Left lung (tissue), 10 donors: ENCODE measurements around the gene DPCD. TPM values are rescaled to one million over a fixed set of nuclear protein-coding genes. Genes with fewer than 3 reads are reported as not detected.

ENCODE experiments used
- ATAC-seq: fragments of 200-7000 bp; cut with Tn5 transposase; one replicate; pipeline ENCODE4 v1.9.1; 2020; ENCODE audit warnings: moderate library complexity
- DNase-seq, 4 donors: peaks; one replicate each; pipeline ENCODE4 v3.0.0-alpha.2; 2013 to 2020
- H3K27ac ChIP-seq, 2 donors: fragments of 200-600 bp; sonication (generic) in 1 of 2; one replicate each; pipeline versions ENCODE4 v1.5.0 to v1.8.0; 2020 to 2021
- H3K27me3 ChIP-seq, 2 donors: fragments of 200-600 bp; sonication (generic) in 1 of 2; one replicate each; pipeline versions ENCODE4 v1.5.0 to v1.8.0; 2020 to 2021
- H3K36me3 ChIP-seq, 2 donors: fragments of 200-600 bp; sonication (generic) in 1 of 2; one replicate each; pipeline versions ENCODE4 v1.5.0 to v1.8.0; 2020 to 2021
- H3K4me1 ChIP-seq, 2 donors: fragments of 200-600 bp; one replicate each; pipeline ENCODE4 v1.8.0; 2021
- H3K4me3 ChIP-seq, 2 donors: fragments of 200-600 bp; sonication (generic) in 1 of 2; one replicate each; pipeline versions ENCODE4 v1.5.0 to v1.8.0; 2020 to 2021; ENCODE audit warnings: mild to moderate bottlenecking in 1 of 2
- H3K9me3 ChIP-seq, 2 donors: fragments of 200-600 bp; sonication (generic) in 1 of 2; one replicate each; pipeline versions ENCODE4 v1.5.0 to v1.8.0; 2020 to 2021
- CTCF ChIP-seq, 2 donors: fragments of 200-600 bp; sonication (generic) in 1 of 2; IDR thresholded peaks; one replicate each; pipeline versions ENCODE4 v1.5.0 to v1.8.0; 2021; ENCODE audit warnings: antibody characterized with exemption in 2 of 2
- intact Hi-C, 2 donors: fragments of 100-400 bp; cut with DNase I; formaldehyde crosslinking; loops; one replicate each; pipeline versions ENCODE4 v1.11.2 to v1.14.2; 2022
- polyA plus RNA-seq, 6 donors: library from polyadenylated mRNA; unstranded; fragments of 120-200 nt; gene quantifications; one replicate each; pipeline ENCODE4 v1.2.1, GENCODE V29; 2013; ENCODE audit not compliant: insufficient read length in 6 of 6
- total RNA-seq, 2 donors: library from RNA; stranded (reverse); fragmentation: NEBNext Ultra II Directional; extraction: Animal tissue kit (Norgen Biotek cat#: 25700); gene quantifications; one replicate each; pipeline ENCODE4 v1.2.1, GENCODE V29; 2021
- donor health status: DM: no; HTN: yes; CAD: no.
- donor health status: DM: no; HTN: no; CAD: no.

The DPCD gene
- total and polyA plus RNA-seq, 8 donors: 13.5 to 36.1 (median 31.7) TPM

GRCh38 chr10:101611096-101611905 lies 23.2 kb downstream of the DPCD start:
- Histone ChIP-seq H3K9me3 (no peaks in the 10 kb centered on the region), H3K36me3 (peaks cover 0 to 66% of the 10 kb centered on the region in 2 donors)
- ATAC-seq: peak; percentile 14

GRCh38 chr10:101612086-101612485 lies 24.0 kb downstream of the DPCD start:
- DNase-seq (no peak), ATAC-seq (no peak)
- TF ChIP-seq CTCF (IDR thresholded peaks at IDR 0.05): no peak
- Histone ChIP-seq H3K27me3 (no peaks in the 10 kb centered on the region), H3K36me3 (peaks cover 0 to 65% of the 10 kb centered on the region in 2 donors), H3K4me3 (no peak overlapping the region), H3K4me1 (no peaks in the 10 kb centered on the region), H3K9me3 (no peaks in the 10 kb centered on the region), H3K27ac (no peak overlapping the region)
- intact Hi-C loops: no loop called here

More at GRCh38 chr10:101611096-101611905, 23.2 kb downstream of the DPCD start:
- intact Hi-C loops: no loop called here
- Histone ChIP-seq H3K4me1 (no peaks in the 10 kb centered on the region), H3K27ac (no peak overlapping the region), H3K27me3 (no peaks in the 10 kb centered on the region), H3K4me3 (no peak overlapping the region)
- DNase-seq: no peak
- no peak for TF ChIP-seq CTCF (IDR thresholded peaks at IDR 0.05)

DNA sequence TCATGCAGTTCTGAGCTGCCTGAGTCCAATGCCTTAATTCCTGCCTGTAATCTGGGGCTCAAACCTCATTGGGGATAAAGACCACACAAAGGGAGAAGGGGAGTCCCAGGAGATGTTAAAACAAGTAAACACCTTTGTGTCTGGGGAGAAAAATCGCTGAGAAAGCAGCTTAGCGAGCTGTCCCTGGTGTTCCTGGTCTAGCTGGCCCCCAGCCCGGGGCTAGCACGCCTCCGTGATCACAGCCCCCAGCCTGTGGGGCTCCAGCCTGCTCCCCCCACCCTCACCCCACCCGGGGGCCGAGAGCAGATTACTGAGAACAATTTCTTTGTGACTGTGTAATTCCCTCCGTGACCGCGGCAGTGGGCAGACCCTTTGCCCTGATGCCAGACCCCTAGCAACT lies 24.8 kb downstream of the DPCD start:
- intact Hi-C loops: no loop called here
- Histone ChIP-seq H3K36me3 (peaks cover 0 to 65% of the 10 kb centered on the region in 2 donors), H3K4me3 (no peak overlapping the region), H3K27ac (no peak overlapping the region), H3K27me3 (no peaks in the 10 kb centered on the region), H3K9me3 (no peaks in the 10 kb centered on the region), H3K4me1 (peaks cover 0 to 3% of the 10 kb centered on the region in 2 donors)
- no peak for TF ChIP-seq CTCF (IDR thresholded peaks at IDR 0.05)
- DNase-seq (no peak), ATAC-seq (no peak)

GRCh38 chr10:101613646-101614045 lies 25.5 kb downstream of the DPCD start:
- DNase-seq (no peak), ATAC-seq (no peak)
- H3K27me3 ChIP-seq: no peaks in the 10 kb centered on the region
- H3K36me3 ChIP-seq: peaks cover 0 to 60% of the 10 kb centered on the region in 2 donors
- H3K4me1 ChIP-seq: peaks cover 0 to 9% of the 10 kb centered on the region in 2 donors
- intact Hi-C loops: no loop called here
- H3K27ac ChIP-seq: no peak overlapping the region
- TF ChIP-seq CTCF (IDR thresholded peaks at IDR 0.05): no peak
- H3K9me3 ChIP-seq: no peaks in the 10 kb centered on the region
- H3K4me3 ChIP-seq: no peak overlapping the region

GRCh38 chr10:101614663-101615524 lies 26.8 kb downstream of the DPCD start:
- no peak for TF ChIP-seq CTCF (IDR thresholded peaks at IDR 0.05)
- ATAC-seq: no peak
- Histone ChIP-seq H3K4me1 (peaks cover 0 to 9% of the 10 kb centered on the region in 2 donors), H3K27ac (no peak overlapping the region), H3K36me3 (peaks cover 0 to 53% of the 10 kb centered on the region in 2 donors), H3K9me3 (no peaks in the 10 kb centered on the region), H3K4me3 (no peak overlapping the region), H3K27me3 (no peaks in the 10 kb centered on the region)
- DNase-seq: no peak
- intact Hi-C loops: no loop called here
